OCI-LY7 (cell line): ENCODE data around the gene CDC42BPB.

Experiments
- EZH2phosphoT487 ChIP-seq: fragments of 200-600 bp; sonication (generic); IDR thresholded peaks from 2 replicates; pipeline ENCODE4 v1.6.1; 2018; ENCODE audit warnings: low read depth, borderline replicate concordance, mild to moderate bottlenecking, mixed run types, antibody characterized with exemption, low read length, moderate library complexity, mixed read lengths
- TF ChIP-seq, protein P1 (sequence below): fragments of 200-600 bp; sonication (generic); conservative IDR thresholded peaks from 2 replicates; pipeline ENCODE4 v1.5.1; 2014; ENCODE audit warnings: mild to moderate bottlenecking, antibody characterized with exemption, low read length, moderate library complexity, mixed read lengths

DNA sequence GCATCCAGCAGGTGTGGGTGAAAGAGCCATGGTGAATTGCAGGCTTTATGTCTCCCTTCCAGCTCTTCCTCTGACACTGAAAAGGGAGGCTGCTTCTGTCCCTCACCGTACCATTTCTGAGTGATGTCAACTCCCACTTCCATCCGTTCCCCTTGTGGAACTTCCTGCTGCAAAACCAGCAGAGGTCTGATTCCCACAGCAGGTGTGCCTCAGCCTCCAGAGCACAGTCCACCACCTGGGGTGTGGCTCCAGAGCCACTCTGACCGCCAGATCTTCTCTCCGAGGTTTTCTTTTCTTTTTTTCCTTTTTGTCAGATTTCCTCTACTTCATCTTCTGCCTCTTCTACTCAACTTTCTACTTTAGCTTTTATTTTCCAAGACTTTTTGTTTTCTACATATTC is 62.7 kb downstream of the CDC42BPB start:
- TF ChIP-seq, protein P1, sequence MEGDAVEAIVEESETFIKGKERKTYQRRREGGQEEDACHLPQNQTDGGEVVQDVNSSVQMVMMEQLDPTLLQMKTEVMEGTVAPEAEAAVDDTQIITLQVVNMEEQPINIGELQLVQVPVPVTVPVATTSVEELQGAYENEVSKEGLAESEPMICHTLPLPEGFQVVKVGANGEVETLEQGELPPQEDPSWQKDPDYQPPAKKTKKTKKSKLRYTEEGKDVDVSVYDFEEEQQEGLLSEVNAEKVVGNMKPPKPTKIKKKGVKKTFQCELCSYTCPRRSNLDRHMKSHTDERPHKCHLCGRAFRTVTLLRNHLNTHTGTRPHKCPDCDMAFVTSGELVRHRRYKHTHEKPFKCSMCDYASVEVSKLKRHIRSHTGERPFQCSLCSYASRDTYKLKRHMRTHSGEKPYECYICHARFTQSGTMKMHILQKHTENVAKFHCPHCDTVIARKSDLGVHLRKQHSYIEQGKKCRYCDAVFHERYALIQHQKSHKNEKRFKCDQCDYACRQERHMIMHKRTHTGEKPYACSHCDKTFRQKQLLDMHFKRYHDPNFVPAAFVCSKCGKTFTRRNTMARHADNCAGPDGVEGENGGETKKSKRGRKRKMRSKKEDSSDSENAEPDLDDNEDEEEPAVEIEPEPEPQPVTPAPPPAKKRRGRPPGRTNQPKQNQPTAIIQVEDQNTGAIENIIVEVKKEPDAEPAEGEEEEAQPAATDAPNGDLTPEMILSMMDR = no peak
- no peak for TF ChIP-seq EZH2phosphoT487
